ENCODE results near the gene RNF207. TPM values are rescaled to one million over a fixed set of nuclear protein-coding genes. Genes with fewer than 3 reads are reported as not detected.

Gene RNF207
- total RNA-seq, 4 donors from 2014 or later, result 3.0 to 34.1 (median 18.3) TPM

GRCh38 chr1:6181347-6181770 is 24.6 kb upstream of the RNF207 start:
- peak overlapping the region in 3 of 4 donors; percentile 71 to 76 (median 75) for H3K27ac ChIP-seq
- 7 to 60% methylated on average over 1 to 5 of the region's 10 CpGs for WGBS, 2 donors (ENCODE audit: low coverage in 1 of 2)
- no peaks in the 10 kb centered on the region for H3K9me3 ChIP-seq

DNA sequence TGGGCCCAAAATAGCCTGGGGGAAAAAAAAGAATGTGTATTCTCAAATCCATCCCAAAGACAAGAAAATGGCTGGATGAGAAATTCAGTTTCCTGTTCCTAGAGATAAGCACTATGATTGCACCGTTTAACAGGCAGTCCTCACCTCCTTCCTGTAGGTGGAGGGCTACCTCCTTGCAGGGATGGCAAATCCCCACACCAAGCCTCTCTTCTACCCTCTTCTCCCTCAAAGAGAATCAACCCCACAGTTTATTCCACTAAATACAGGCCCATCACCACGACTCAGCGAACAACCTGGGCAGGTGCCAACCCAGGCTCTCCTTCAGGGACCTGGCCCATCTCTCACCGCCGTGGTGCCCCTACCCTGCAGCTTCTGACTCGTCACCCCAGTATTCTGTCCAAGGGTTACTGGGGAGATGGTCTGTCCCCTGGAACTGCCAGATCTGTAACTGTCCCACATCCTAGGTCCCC is 22.4 kb upstream of the RNF207 start:
- 54 to 59% methylated on average over 6 of the region's 6 CpGs for WGBS, 2 donors (ENCODE audit: low coverage in 1 of 2)
- TF ChIP-seq EP300 (IDR thresholded peaks at IDR 0.05) (no peak), POLR2A (IDR thresholded peaks at IDR 0.05) (no peak), POLR2AphosphoS5 (IDR thresholded peaks at IDR 0.05) (no peak)
- TF ChIP-seq, protein P1, sequence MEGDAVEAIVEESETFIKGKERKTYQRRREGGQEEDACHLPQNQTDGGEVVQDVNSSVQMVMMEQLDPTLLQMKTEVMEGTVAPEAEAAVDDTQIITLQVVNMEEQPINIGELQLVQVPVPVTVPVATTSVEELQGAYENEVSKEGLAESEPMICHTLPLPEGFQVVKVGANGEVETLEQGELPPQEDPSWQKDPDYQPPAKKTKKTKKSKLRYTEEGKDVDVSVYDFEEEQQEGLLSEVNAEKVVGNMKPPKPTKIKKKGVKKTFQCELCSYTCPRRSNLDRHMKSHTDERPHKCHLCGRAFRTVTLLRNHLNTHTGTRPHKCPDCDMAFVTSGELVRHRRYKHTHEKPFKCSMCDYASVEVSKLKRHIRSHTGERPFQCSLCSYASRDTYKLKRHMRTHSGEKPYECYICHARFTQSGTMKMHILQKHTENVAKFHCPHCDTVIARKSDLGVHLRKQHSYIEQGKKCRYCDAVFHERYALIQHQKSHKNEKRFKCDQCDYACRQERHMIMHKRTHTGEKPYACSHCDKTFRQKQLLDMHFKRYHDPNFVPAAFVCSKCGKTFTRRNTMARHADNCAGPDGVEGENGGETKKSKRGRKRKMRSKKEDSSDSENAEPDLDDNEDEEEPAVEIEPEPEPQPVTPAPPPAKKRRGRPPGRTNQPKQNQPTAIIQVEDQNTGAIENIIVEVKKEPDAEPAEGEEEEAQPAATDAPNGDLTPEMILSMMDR (IDR thresholded peaks at IDR 0.05), result no peak
- no peak for ATAC-seq
- Histone ChIP-seq H3K4me3 (no peak overlapping the region), H3K27ac (no peak overlapping the region), H3K27me3 (peaks cover 22% of the 10 kb centered on the region), H3K4me1 (peaks cover 0 to 46% (median 15%) of the 10 kb centered on the region in 3 donors), H3K36me3 (peaks cover 0 to 40% of the 10 kb centered on the region in 2 donors), H3K9me3 (no peaks in the 10 kb centered on the region)

More at GRCh38 chr1:6181347-6181770, 24.6 kb upstream of the RNF207 start:
- no peak for ATAC-seq
- no peak overlapping the region for H3K4me3 ChIP-seq
- peaks cover 0 to 20% of the 10 kb centered on the region in 2 donors for H3K36me3 ChIP-seq
- TF ChIP-seq POLR2A (IDR thresholded peaks at IDR 0.05) (no peak), EP300 (IDR thresholded peaks at IDR 0.05) (no peak), POLR2AphosphoS5 (IDR thresholded peaks at IDR 0.05) (no peak)
- TF ChIP-seq, protein P1 (IDR thresholded peaks at IDR 0.05), result no peak
- H3K27me3 ChIP-seq, result peaks cover 44% of the 10 kb centered on the region
- H3K4me1 ChIP-seq, result peaks cover 0 to 53% (median 18%) of the 10 kb centered on the region in 3 donors

DNA sequence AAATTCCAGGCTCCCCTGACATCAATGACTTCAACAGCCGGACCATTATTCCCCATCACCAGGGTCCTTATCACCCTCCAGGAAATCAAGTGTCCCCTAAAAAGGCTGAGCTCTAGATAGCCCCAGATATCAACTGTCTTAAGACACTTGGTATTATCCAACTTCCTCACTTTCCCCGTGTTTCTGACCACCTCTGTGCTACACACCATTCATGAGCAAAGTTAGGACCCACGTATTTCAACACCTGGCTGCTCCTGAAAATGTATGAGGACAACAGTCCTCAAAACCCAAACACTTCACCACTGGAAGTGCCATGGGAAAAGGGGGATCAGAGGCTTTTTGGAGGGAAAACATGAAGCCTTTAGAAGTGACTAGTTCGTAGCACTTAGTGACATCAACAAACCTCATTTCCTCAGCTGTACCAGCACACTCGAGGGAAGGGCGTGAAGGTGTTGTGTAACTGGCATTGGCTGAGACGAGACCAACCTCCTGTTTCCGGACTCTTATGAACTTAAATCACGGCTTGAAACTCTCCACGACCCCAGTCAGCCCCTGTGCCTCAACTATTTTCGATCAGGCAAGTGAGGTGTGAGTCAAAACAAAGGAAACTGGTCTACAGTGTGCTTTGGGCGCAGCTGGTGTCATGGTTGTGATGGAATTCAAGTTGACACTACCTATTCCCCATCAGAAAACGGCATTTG is 21.7 kb upstream of the RNF207 start:
- Histone ChIP-seq H3K27ac (peak overlapping the region in 3 of 4 donors; percentile 9 to 37 (median 11)), H3K4me3 (no peak overlapping the region), H3K36me3 (peaks cover 0 to 46% of the 10 kb centered on the region in 2 donors), H3K27me3 (peaks cover 15% of the 10 kb centered on the region), H3K4me1 (peaks cover 0 to 40% (median 8%) of the 10 kb centered on the region in 3 donors), H3K9me3 (no peaks in the 10 kb centered on the region)
- ATAC-seq, result no peak
- WGBS, 2 donors (ENCODE audit: low coverage in 1 of 2), result 79 to 90% methylated on average over 9 to 13 of the region's 13 CpGs
- no peak for TF ChIP-seq EP300 (IDR thresholded peaks at IDR 0.05)
- no peak for TF ChIP-seq POLR2A (IDR thresholded peaks at IDR 0.05)
- TF ChIP-seq, protein P1 (IDR thresholded peaks at IDR 0.05), result no peak
- no peak for TF ChIP-seq POLR2AphosphoS5 (IDR thresholded peaks at IDR 0.05)

GRCh38 chr1:6185151-6185550 is 20.8 kb upstream of the RNF207 start:
- ATAC-seq, result no peak
- Histone ChIP-seq H3K9me3 (no peaks in the 10 kb centered on the region), H3K36me3 (peaks cover 0 to 56% of the 10 kb centered on the region in 2 donors), H3K27me3 (peaks cover 8% of the 10 kb centered on the region), H3K4me1 (peaks cover 0 to 32% (median 8%) of the 10 kb centered on the region in 3 donors), H3K4me3 (no peak overlapping the region), H3K27ac (peak overlapping the region in 2 of 4 donors; percentile 11 to 37)
- TF ChIP-seq POLR2AphosphoS5 (IDR thresholded peaks at IDR 0.05), result no peak
- no peak for TF ChIP-seq POLR2A (IDR thresholded peaks at IDR 0.05)
- TF ChIP-seq, protein P1 (IDR thresholded peaks at IDR 0.05), result no peak
- no peak for TF ChIP-seq EP300 (IDR thresholded peaks at IDR 0.05)
- WGBS, 2 donors (ENCODE audit: low coverage in 1 of 2), result 37 to 44% methylated on average over 3 of the region's 3 CpGs
